HG03025 (cell line): ENCODE measurements around the gene LNX1.
A peak's percentile ranks its signal among the peaks of the same experiment; 100 is the strongest.

Experiments used
- ATAC-seq: cut with Tn5 transposase; IDR thresholded peaks from one replicate; pipeline ENCODE4 v1.9.1; 2021; ENCODE audit warnings: mild to moderate bottlenecking, moderate library complexity; ENCODE audit not compliant: unreplicated experiment, low FRiP score

Gene LNX1

GRCh38 chr4:53601251-53601764 is 10.0 kb upstream of the LNX1 start:
- no peak for ATAC-seq

DNA sequence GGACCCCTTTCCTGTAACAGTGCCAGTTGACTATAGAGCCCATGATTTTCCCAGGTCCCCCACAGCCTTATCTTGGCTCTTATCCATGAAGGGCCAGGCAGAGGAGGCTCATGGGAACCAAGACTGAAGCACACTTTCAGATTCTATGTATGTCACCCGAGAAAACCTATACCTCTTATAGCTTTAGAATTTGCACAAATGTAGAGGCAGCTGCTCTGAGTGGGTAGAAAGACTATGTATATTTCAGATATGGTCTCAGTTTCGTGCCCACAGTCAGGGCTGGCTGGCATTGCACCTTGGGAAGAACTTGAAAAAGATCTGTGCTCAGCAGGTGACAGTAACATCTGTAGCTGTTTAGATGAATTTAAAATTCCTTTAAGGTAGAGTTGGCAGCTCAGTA is 8.3 kb upstream of the LNX1 start:
- peak; percentile 82 for ATAC-seq

- ATAC-seq = no peak
Observed at GRCh38 chr4:53598901-53599300, 7.6 kb upstream of the LNX1 start.

DNA sequence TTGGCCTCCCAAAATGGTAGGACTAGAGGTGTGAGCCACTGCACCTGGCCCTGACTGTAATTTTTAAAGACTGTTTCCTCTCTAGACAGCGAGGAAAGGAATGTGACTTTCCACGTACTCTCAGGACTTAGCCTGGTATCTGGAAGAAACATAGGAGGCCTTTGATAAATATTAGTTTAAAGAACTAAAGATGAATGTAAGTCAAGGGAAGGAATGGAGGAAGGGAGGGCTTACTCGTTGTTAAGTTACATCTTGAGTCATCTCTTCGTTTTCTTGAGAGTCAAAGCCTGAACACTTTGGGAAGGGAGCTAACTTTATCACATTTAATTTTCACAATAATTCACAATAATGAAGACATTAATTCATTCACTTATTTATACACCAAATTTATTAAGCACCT is 7.2 kb upstream of the LNX1 start:
- ATAC-seq = no peak

- no peak for ATAC-seq
Observed at GRCh38 chr4:53596901-53597300, 5.6 kb upstream of the LNX1 start.

DNA sequence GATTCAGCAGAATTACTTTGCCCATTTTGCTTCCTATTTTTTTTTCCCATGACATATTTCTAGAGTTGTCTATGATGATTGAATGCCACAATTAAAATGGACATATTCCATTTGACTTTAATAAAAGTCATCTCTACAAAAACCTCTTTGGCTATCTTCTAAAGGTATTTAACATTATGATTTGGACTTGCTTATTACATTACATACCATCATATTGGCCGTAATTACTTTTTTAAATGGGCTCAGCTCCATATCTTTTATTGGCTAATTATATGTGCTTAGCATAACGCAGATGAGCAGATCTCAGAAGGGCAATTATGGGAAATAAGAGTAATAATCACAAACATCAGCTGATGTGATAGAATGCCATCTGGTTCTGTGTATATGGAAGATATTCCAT is 4.5 kb upstream of the LNX1 start:
- ATAC-seq = no peak

DNA sequence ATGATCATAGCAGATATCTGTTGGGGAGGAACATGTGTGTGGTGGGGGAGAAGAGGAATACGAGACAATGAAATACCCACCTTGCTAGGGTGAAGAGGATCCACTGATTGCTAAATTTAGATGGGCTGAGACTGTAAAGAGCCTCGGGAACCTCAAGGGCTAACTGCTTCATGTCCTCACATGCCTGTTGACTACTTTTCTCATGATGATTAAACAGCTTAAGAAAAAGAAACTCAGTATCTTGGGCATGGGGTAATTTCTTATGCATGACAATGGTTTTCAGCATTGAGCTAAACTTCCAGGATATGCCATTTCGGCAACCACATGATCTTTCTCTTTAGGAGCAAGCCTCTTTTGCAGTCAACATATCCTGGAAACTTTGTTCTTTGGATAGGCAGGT is 3.9 kb upstream of the LNX1 start:
- no peak for ATAC-seq

- ATAC-seq = no peak
Observed at GRCh38 chr4:53593765-53594164, 2.5 kb upstream of the LNX1 start.

- ATAC-seq = no peak
Observed at GRCh38 chr4:53592686-53593501, 1.6 kb upstream of the LNX1 start.

DNA sequence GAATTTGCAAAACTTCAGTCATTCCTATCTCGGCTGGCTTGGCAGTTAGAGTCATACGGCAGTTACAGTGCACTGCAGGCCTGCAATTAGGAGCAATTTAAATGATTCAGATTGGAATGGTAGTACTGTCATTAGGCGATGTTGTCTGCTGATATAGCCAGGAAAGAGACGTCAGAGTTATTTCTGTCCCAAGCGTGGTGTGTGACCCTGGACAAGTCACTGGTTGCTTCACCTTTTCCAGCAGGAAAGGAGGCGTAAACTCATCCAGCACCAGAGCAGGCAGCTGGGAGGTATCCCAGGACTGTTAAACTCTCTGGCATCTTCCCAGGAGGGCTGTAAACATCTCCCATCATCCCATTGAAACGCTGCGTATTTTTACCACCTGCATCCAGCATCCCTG is 836 bp upstream of the LNX1 start:
- ATAC-seq = no peak

GRCh38 chr4:53590187-53590586 is 1.1 kb downstream of the LNX1 start:
- ATAC-seq = no peak

GRCh38 chr4:53589511-53589910 is 1.8 kb downstream of the LNX1 start:
- no peak for ATAC-seq

DNA sequence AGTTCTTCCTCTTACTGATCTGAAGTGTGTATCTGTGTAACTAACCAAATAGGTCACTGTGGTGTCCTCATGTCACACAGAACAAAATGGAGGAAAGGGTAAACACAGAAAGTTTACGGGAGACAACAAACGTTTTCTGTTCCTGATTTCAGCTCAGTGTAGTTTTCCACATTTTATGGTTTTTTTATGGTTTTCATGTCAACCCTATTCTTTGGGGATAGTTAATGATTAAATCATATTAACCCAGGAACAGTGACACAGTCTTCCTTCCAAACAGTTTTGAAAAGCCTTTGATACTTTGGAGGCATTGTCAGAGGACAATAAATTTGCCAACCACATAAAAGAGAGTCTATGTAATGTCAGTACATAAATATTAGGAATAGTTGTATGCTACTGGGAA is 4.2 kb downstream of the LNX1 start:
- no peak for ATAC-seq

DNA sequence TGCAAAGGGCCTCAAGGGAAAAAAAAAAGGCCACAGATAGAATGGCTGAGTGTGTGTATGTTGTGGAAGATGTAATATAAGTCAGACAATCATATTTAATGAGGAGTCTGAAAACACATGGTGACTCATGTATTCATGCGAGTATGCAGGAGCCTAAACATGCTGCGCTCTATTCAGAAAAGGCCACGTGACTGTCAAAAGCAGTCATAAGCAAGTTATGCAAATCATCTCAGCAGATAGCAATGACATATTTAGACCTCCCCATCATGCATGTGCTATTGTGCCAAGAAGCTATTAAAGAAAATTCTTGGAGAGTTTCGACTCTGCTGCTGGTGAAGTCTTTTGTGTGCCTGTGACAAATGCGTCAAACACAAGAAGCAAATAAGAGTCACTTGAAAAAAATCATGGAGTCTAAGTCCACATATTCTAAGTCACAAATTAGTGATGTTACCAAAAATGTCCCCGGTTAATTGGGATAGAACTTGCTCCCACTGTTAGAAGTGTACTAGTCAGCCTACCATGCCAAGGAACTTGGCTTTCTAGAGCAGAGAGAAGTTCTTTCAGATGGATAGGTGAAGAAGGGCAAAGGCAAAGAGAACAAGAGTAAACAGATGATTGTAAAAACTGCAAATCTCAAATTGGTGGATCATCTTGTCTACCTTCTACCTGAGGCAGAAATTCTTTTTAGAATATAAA is 5.0 kb downstream of the LNX1 start:
- no peak for ATAC-seq

DNA sequence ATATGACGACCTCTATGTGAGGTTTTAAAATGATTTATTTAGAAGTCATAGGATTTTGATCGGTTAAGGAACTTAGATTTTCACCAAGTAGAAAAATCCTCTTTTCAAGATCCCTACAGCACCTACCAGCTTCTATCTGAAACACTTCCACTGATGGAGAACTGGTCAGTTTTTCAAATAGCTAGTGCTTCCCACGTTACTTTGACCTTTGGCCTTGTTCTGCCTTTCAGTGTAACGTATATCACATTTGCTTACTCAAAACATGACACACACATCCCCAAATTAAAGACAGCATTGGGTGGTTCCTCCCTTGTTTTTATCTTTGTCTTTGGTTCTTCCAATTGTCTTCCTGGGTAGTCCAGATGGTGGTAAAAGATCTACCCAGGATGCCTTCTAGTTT is 6.6 kb downstream of the LNX1 start:
- ATAC-seq = no peak

- no peak for ATAC-seq
Observed at GRCh38 chr4:53583513-53583912, 7.8 kb downstream of the LNX1 start.

- no peak for ATAC-seq
Observed at GRCh38 chr4:53582194-53582593, 9.1 kb downstream of the LNX1 start.

DNA sequence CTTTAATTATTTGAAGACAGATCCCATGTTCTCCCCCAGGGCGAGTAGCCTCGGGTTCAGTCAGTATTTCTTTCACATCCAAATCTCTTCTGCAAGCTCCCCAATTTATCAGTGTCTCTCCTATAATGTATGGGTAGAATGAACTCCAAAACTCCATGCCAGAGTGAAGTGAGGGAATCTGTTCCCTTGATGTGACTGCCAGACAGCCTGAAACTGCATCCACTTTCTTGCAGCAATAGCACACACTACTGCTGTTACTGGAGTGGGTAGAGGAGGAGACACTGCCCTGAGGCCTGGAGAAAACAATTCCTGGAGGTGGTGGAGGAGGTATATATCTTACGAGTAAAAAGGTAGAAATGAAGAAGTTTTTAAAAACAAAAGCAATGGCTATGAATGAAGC is 11.0 kb downstream of the LNX1 start:
- no peak for ATAC-seq

DNA sequence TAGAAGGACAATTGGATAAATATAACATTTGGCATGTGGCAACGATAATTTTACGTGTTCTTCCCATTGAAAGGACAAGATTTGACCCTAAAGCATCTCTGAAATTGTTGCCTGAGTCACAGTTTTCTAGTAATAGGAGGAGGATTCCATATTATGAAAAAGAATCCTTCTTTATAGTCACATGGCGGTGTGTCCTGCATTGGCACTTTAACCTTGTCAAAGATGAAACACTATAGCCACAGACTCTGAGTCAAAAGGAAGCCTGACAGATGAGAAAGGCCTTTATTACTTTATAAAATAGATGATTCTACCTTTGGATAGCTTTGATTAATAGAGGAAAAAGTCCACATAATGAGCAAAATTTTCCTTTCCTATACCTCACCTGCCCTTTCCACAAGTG is 11.5 kb downstream of the LNX1 start:
- no peak for ATAC-seq

DNA sequence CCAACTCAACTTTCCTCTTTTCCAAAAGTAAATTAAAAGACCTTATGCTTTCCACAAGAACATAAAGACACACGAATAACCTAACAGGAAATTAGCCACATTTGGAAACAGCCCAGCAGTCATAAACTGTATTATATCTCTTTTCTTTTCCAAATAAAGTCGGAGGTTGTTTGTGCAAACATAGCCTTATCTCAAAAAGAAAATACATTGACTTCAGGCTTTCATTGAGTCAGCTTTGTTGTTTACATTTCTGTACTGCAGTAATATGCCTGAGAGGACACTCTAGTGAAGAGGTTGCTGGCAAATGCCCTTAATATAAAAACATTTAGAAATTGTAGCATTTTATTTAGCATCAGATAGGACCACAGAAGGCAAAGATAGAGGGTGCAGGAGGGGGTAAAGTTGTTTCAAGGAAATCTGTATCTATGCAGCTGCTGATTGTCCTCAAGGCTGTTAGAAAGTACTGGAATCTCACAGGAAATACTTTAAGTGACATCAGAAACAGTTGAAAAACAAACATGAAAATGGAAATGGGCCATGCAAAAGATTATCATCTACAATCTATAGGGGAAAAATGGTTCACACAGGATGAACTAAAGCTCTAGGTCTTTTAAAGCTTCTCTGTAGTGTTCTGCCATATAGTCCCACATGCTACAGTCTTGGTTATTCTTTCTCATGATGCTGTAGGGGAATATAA is 14.5 kb downstream of the LNX1 start:
- ATAC-seq = no peak

DNA sequence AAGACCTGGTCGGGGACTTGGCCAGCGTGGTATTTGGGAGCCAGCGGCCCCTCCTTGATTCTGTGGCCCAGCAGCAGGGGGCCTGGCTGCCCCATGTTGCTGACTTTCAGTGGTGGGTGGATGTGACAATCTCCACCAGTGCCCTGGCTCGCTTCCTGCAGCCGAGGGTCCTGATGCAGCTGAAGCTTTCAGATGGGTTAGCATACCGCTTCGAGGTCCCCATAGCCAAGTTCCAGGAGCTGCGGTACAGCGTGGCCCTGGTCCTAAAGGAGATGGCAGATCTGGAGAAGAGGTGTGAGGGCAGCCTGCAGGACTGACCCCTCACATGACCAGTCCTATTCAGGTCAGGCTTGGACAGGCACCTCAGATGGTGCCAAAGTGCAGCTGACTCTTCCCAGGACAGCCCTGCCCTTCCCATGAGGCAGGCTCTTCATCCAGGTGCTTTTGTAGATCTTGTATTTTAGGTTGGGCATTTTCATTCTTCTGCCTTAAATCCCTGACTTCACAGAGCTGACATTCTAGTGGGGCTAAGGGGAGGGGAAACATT is 15.1 kb downstream of the LNX1 start:
- ATAC-seq = no peak
